ENCODE results near the gene EGLN1. TPM values are rescaled to one million over a fixed set of nuclear protein-coding genes. Genes with fewer than 3 reads are reported as not detected.

Gene EGLN1
- total RNA-seq, 1 donor from 2014 or later, result 24.2 TPM

DNA sequence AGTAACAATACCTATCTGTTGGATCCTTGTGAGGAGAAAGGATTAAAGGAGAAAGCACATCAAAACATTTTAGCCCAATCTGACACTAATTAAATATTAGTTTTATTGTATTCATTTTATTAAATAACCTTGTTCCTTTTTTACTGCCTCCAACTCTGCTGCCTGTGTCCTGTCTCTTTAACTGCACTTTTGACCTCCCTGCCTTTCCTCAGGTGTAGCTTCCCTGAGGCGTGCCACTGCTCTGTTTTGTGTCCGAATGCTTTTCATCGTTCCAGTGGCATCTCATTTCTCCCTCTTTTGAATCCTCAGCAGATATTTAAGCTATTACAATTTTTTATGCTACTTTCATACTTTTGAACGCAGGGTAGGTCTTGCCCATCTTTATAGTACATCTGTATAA is 73.6 kb downstream of the EGLN1 start:
- Mint-ChIP-seq H3K36me3 (peaks cover 18% of the 10 kb centered on the region), H3K27ac (no peak overlapping the region), H3K4me1 (ENCODE audit: unreplicated experiment) (no peaks in the 10 kb centered on the region), H3K27me3 (no peaks in the 10 kb centered on the region), H3K9me3 (no peaks in the 10 kb centered on the region), H3K4me3 (no peak overlapping the region)
- DNase-seq (ENCODE audit: extremely low spot score, unreplicated experiment), result no peak
- TF ChIP-seq, protein P1, sequence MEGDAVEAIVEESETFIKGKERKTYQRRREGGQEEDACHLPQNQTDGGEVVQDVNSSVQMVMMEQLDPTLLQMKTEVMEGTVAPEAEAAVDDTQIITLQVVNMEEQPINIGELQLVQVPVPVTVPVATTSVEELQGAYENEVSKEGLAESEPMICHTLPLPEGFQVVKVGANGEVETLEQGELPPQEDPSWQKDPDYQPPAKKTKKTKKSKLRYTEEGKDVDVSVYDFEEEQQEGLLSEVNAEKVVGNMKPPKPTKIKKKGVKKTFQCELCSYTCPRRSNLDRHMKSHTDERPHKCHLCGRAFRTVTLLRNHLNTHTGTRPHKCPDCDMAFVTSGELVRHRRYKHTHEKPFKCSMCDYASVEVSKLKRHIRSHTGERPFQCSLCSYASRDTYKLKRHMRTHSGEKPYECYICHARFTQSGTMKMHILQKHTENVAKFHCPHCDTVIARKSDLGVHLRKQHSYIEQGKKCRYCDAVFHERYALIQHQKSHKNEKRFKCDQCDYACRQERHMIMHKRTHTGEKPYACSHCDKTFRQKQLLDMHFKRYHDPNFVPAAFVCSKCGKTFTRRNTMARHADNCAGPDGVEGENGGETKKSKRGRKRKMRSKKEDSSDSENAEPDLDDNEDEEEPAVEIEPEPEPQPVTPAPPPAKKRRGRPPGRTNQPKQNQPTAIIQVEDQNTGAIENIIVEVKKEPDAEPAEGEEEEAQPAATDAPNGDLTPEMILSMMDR (conservative IDR thresholded peaks at IDR 0.05), result no peak

DNA sequence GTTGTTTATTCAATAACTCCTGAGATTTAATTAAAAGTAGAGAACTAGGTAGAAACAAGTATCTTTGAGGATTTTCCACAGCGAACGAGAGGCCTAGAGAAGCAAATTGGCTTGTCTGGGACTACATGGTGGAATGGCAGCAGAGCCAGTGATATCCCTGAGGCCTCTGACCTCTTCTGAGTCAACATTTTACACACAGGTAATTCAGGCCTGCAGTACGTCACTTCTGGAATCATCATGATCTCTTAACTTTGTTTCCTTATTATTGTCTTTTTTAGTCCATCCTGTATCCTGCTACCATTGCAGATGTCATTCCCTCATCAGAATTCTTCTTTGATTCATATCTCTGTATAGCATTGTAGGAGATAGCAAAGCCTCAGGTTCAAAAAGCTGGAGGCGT is 74.1 kb downstream of the EGLN1 start:
- Mint-ChIP-seq H3K9me3 (no peaks in the 10 kb centered on the region), H3K27me3 (no peaks in the 10 kb centered on the region), H3K4me1 (ENCODE audit: unreplicated experiment) (no peaks in the 10 kb centered on the region), H3K36me3 (peaks cover 22% of the 10 kb centered on the region), H3K4me3 (no peak overlapping the region), H3K27ac (no peak overlapping the region)
- no peak for DNase-seq (ENCODE audit: extremely low spot score, unreplicated experiment)
- TF ChIP-seq, protein P1 (conservative IDR thresholded peaks at IDR 0.05), result no peak

DNA sequence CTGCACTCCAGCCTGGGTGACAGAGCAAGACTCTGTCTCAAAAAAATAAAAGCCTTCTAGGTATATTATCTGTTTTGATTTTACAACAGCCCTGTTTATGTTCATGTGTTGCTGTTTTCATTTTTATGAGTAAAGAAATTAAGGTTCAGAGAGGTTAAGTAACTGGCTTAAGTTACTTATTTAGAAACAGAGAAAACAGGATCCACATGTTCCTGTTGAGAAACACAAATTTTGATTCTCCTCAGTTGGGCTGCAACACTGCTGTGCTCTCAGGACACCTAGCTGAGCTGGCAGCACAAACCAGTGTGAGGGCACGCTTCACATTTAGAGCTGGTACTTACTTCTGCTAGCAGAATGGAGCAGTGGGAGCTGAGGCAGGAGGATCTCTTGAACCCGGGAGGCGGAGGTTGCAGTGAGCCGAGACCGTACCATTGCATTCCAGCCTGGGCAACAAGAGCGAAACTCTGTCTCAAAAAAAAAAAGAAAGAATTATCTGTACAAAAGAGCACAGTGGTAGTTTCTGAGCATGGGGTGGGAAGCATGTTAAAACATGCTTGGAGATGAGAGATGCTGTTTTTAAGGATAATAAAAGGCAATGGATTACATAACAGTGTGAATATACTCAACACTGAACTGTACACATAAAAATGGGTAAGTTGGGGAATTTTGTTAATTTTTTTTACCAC is 81.6 kb downstream of the EGLN1 start:
- Mint-ChIP-seq H3K4me1 (ENCODE audit: unreplicated experiment) (peaks cover 20% of the 10 kb centered on the region), H3K9me3 (peaks cover 5% of the 10 kb centered on the region), H3K36me3 (peaks cover 31% of the 10 kb centered on the region), H3K4me3 (no peak overlapping the region), H3K27ac (no peak overlapping the region), H3K27me3 (no peaks in the 10 kb centered on the region)
- no peak for DNase-seq (ENCODE audit: extremely low spot score, unreplicated experiment)
- TF ChIP-seq, protein P1 (conservative IDR thresholded peaks at IDR 0.05), result no peak

DNA sequence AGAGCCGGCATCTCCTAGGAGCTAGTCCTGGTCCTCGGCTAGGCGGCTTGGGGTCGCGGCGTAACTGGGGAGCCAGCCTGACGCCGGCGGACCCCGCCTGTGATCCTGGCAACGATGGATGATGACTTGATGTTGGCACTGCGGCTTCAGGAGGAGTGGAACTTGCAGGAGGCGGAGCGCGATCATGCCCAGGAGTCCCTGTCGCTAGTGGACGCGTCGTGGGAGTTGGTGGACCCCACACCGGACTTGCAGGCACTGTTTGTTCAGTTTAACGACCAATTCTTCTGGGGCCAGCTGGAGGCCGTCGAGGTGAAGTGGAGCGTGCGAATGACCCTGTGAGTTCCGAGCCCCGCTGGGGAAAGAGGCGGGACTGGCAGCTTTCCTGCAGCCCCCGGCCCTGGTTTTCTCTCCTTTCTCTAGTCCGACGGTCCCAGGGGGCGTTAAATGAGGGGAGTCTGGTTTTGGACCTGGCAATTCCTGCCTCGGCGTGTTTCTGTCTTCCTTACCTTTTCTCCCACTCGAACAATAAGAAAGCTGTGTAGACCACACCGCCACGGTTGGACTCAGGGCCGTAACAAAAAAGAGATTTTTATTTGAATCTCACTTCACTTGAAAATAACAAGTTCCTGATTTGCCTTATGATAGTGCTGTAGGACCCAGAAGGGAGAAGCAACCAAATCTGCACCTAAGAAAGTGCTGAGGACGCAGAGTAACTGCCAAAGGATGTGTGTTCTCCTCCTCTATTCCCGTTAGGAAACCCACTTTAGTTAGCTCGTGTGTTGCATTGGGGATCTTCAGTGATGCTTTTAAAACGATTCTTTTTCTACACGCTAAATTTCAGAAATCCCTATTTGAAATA is 83.6 kb downstream of the EGLN1 start, which contains the start of gene SPRTN:
Gene SPRTN (plus strand): TSS at position 24 of the 859 bp plus-strand sequence. CDS start 91 bp downstream, at position 115.
- Mint-ChIP-seq H3K27me3 (no peaks in the 10 kb centered on the region), H3K4me3 (peak within 1 kb of the TSS; percentile 94), H3K4me1 (ENCODE audit: unreplicated experiment) (peaks cover 29% of the 10 kb centered on the region), H3K27ac (peak within 1 kb of the TSS; percentile 99), H3K36me3 (peaks cover 23% of the 10 kb centered on the region), H3K9me3 (peaks cover 5% of the 10 kb centered on the region)
- TF ChIP-seq, protein P1 (conservative IDR thresholded peaks at IDR 0.05), result no peak
- DNase-seq (ENCODE audit: extremely low spot score, unreplicated experiment), result no peak

DNA sequence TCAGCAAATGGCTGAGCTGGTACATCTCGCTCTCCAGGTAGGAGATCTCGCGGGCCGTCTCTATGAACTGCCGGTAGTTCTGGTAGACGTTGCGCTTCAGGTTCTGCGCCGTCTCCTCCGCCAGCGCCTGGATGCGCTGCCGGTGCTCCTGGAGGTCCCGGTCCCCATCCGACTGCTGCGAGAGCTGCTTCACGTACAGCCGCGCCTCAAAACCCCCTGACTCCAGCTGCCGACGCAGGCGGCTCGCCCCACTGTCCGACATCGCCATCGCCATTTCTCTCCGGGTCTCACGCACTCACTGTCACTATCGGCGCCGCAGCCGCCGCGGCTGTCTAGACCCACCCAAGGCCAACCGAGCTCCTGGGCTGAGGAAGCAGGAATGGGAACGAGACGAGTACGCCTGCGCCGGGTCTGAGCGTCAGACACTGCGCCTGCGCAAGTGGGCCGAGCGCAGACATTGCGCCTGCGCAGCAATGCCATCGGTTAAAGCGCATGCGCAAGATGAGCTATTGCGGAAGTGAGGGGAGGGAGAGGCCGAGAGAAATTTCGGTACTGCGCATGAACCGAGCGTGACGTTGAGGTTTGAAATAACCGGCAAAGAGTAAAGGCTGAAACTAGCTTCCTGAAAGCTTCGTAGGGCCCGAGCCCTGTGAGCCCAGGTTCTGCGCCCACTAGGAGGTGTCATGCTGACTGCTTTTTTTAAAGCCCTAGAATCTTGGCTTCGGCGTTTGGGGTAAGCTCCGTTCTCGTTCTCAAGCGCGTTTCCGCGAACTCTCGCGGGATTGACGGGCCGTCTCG is 84.4 kb downstream of the EGLN1 start, which contains the start of gene EXOC8:
Gene EXOC8 (minus strand): TSS at position 381 of the 798 bp plus-strand sequence. CDS start 107 bp downstream, at position 274.
- Mint-ChIP-seq H3K4me1 (ENCODE audit: unreplicated experiment) (peaks cover 33% of the 10 kb centered on the region), H3K9me3 (peaks cover 5% of the 10 kb centered on the region), H3K4me3 (peak within 1 kb of the TSS; percentile 94), H3K27me3 (no peaks in the 10 kb centered on the region), H3K27ac (peak within 1 kb of the TSS; percentile 99), H3K36me3 (peaks cover 18% of the 10 kb centered on the region)
- TF ChIP-seq, protein P1 (conservative IDR thresholded peaks at IDR 0.05), result no peak
- DNase-seq (ENCODE audit: extremely low spot score, unreplicated experiment), result peak; percentile 99
